Left renal pelvis (tissue), 4 donors: ENCODE results near the gene FOXJ3. TPM values are rescaled to one million over a fixed set of nuclear protein-coding genes. Genes with fewer than 3 reads are reported as not detected.

Experiments
- DNase-seq, 4 donors: peaks; one replicate each; pipeline ENCODE4 v3.0.0-alpha.2; 2013; ENCODE audit warnings: low read depth in 4 of 4, low spot score in 3 of 4
- polyA plus RNA-seq, 4 donors: library from polyadenylated mRNA; unstranded; fragments of 120-200 nt; gene quantifications; one replicate each; pipeline ENCODE4 v1.2.1, GENCODE V29; 2013; ENCODE audit not compliant: insufficient read length in 4 of 4

Gene FOXJ3
- polyA plus RNA-seq, 4 donors: 42.4 to 48.5 (median 44.8) TPM

GRCh38 chr1:42171679-42172266 is 163.3 kb downstream of the FOXJ3 start:
- DNase-seq: no peak

GRCh38 chr1:42170779-42171621 is 164.0 kb downstream of the FOXJ3 start:
- no peak for DNase-seq

DNA sequence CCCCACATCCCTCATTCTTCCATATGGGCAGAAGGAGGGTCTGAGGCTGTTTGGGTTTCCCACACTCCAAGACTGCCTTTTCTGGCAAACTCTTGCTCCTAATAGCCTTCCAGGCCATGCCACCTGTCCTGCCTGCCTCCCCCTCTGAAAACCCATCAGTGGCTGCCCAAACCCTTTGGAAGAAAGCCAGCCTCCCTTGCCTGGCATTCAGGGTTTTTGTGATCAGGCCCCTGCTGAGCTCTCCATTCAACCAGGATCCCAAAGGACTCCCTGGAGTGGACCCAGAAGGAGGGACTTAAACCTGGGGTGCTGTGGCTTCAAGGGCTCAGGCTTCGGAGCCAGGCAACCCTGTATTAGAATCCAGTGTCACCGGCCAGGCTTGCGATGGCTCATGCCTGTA is 166.3 kb downstream of the FOXJ3 start:
- DNase-seq: no peak

DNA sequence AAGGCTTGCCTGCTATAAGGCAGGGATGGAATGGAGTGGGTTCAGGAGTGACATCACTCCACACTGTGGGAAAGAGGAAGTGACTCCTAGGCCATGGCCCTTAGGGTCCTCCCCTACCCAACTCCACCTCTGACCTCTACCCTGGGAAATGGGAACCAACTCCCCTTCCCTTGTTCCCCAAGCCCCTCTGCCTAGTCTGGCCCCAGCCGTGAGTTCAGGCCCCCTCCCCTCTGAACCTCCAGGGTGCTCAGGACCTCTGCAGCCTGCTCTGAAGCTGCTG is 166.7 kb downstream of the FOXJ3 start:
- DNase-seq: no peak

DNA sequence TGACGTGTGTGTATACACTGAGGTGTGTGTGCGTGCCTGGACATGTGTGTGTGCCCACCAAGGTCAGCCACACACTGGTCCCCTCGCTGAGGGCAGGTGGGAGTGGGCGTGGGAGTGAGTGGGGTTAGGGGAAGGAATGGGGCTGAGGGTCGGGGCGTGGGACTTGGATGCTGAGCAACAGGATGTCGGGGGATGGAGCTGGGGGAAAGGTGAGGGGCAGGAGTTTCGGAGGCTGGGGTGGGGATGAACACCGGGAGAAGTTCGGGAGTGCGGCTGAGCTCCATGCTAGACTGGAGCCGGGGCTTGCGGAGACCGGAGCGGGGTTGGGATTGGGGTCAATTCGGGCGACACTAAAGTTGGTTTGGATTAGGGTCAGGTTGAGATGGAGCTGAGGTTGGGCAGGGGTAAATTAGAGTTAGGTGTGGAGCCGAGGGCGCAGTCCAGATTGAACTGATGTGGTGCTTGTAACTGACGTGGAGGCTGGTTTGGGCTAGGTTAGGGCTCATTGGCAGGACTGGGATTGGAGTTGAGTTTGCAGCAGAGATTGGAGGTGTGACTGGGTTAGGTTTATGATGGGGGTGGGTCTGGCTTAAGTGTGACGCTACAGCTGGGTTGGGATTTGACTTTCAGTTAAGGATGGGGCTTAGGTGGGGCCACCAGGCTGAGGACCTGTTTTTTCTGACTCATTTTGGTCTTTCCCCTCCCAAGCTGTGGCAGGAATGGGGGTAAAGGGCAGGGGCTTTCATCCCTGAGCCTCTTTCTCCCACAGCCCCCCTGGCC is 167.2 kb downstream of the FOXJ3 start:
- DNase-seq: no peak

- no peak for DNase-seq
Measured at GRCh38 chr1:42165511-42166210, 169.4 kb downstream of the FOXJ3 start.

DNA sequence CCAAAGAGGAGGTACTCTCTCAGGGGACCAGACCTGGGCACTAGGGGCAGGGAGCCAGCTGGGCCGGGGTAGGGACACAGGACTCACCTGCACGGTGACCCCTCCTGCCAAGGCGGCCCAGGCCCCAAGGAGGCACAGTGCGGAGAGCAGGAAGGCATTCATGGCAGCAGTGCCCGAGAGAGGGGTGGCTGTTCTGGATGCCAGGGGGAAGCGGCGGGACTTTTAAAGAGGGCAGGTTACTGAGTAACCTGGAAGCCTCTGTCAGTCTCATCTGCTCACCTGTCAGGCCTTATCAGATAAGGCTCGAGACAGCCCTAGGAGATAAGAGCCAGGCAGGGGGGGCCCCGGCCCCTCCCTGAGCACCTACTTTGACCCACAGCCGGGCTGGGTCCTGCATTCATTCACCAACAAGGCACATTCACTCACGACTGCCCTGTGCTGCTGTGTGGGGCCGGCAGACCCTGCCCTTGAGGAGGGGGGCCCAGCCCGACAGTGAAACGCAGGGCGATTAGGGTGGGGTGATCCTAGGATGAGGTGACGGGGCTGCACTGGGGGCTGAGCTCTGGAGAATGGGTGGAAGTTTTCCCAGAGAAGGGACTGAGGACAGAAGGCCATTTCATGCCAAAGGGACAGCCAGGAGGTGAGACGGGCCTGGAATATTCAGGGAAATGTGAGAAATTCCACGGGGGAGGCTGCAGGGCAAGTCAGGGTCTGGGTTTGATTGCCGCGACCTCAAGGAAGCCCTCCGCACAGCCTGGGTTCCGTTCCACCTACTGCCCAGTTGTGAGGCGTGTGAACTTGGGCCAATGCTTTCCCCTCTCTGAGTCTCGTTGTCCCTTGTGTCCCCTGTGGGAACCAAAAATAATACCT is 170.2 kb downstream of the FOXJ3 start, which contains the start of gene GUCA2A:
Gene GUCA2A (minus strand): TSS at position 195 of the 870 bp plus-strand sequence. CDS start 33 bp downstream, at position 162.
- DNase-seq: no peak

- DNase-seq: no peak
Measured at GRCh38 chr1:42163536-42164503, 171.2 kb downstream of the FOXJ3 start.

DNA sequence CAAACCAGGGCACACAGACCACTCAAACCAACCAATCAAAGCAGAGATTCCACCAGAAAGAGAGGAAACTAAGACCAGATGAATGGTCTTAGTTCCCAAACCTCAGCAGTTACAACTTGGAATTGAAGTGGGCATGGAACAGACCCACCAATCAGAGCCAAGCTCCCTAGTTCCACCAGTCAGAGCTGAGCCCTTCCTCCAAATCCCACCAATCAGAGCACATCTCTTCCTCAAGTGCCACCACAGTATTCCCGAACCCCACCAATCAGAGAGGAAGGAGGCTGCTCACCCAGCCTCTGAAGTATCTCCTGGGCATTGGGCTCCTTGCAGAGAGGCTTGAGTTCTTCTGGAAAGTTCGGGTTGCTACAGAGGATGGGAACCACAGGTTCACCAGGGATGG is 171.9 kb downstream of the FOXJ3 start:
- DNase-seq: no peak

- no peak for DNase-seq
Measured at GRCh38 chr1:42162181-42162580, 172.9 kb downstream of the FOXJ3 start.

DNA sequence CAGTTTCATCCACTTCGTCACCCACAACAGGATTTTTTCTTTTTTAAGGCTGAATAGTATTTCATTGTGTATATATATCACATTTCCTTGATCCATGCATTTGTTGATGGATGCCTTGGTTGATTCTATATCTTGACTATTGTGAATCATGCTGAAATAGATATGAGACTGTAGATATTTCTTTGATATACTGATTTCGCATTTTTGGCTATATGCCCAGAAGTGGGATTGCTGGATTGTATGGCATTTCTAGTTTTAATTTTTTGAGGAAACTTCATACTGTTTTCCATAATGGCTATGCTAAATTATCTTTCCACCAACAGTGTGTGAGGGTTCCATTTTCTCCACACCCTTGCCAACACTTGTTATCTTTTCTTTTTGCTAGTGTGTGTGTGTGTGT is 176.8 kb downstream of the FOXJ3 start:
- DNase-seq: no peak

- no peak for DNase-seq
Measured at GRCh38 chr1:42157667-42158066, 177.4 kb downstream of the FOXJ3 start.

GRCh38 chr1:42155362-42155761 is 179.7 kb downstream of the FOXJ3 start:
- DNase-seq: no peak

DNA sequence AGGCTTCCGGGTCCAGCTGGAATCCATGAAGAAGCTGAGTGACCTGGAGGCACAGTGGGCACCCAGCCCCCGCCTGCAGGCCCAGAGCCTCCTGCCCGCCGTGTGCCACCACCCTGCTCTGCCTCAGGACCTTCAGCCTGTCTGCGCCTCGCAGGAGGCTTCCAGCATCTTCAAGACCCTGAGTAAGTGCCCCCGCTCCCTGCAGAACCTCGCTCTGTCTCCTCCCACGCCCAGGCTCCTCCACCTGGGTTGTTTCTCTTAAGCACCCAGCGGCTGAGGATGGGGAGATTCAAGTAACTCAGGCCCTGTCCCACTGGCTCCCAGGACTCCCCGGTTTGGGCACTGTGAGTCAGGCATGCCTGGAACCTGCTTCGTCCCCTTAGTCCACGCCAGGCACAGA is 180.3 kb downstream of the FOXJ3 start:
- DNase-seq: no peak

- no peak for DNase-seq
Measured at GRCh38 chr1:42153624-42154023, 181.4 kb downstream of the FOXJ3 start.

DNA sequence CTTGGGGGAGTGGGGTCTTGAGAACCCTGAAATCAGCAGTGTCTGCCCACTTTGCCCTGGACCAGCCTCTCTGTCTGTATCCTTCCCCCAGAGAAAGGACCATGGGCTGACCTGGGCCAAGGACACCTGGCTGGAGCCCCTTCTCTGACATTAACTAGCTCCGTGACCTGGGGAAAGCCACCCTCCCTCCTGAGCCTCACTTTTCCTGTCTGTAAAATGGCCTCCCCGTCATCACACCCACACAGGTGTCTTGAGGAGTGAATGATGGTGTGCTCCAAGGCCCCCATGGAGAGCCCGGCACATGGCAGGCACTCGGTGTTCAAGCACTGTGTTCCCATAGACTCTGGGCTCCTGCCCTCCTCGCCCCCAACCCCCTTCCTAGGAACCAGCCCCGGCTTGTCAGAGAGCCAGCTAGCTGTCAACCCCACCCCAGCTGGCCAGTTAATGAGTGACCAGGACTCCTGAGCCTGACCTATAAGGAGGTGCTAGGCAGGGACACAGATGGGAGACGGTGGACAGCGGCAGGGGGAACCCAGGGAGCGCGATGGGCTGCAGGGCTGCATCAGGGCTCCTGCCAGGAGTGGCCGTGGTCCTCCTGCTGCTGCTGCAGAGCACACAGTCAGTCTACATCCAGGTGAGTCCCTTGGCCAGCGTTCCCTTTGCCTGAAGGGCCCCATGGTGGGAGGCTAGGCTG is 182.0 kb downstream of the FOXJ3 start, which contains the start of gene GUCA2B:
Gene GUCA2B (plus strand): TSS at position 504 of the 694 bp plus-strand sequence. CDS start 41 bp downstream, at position 545.
- DNase-seq: no peak

DNA sequence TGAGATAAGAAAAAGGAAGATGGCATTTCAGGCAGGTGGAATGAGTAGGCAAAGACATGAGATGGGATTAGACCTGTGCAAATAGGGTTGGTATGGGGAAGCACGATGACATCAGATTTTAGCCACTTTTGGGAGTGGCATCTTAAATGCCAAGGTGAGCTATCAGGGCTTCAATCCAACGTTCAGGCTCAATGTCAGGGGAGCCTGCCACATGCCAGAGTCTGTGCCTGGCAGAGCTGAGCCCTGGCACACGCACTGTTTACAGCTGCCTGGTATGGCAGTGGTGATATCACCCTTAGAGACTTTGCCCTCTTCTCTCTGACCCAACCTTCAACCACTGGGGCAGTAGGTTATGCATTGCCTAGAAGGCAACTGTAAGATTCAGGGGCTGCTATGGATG is 182.9 kb downstream of the FOXJ3 start:
- no peak for DNase-seq

DNA sequence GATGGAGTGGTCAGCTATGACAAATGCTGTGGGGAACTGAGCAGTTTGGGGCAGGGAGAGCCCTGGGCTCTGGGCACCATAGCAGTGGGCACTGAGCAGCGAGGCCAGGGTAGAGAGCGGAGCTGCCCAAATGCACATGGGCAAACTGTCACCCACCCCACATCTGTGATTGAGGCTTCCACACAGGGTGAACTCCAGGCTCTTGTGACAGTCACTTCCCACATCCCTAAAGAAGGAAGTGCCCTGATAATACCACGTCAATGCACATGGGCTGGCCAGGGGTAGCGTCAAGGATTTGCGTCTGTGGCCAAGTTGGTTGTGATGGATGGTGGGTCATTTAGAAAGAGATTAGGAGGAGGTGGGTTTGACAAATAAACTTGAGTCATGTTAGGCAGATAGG is 184.4 kb downstream of the FOXJ3 start:
- no peak for DNase-seq
